NCI-H82 treated with DMSO at 0.1 percent for 48 hours (cell line): ENCODE results near the gene CLEC6A.
"Not testable (repeated sequence)": the region's sequence is repeated elsewhere in the genome, so short reads cannot be mapped to it uniquely, and the experiment has no call there.

Experiments
- DNase-seq: peaks from one replicate; lab custom pipeline; 2025; ENCODE audit not compliant: unreplicated experiment; lab: John Stamatoyannopoulos, UW

Gene CLEC6A

GRCh38 chr12:8455727-8456360 lies at the start of gene CLEC6A:
Gene CLEC6A (plus strand): TSS chr12:8455962. CDS start chr12:8456112, 150 bp downstream.
- DNase-seq: no peak

- not testable (repeated sequence) for DNase-seq
Measured at GRCh38 chr12:8419576-8419975, 36.2 kb upstream of the CLEC6A start.

DNA sequence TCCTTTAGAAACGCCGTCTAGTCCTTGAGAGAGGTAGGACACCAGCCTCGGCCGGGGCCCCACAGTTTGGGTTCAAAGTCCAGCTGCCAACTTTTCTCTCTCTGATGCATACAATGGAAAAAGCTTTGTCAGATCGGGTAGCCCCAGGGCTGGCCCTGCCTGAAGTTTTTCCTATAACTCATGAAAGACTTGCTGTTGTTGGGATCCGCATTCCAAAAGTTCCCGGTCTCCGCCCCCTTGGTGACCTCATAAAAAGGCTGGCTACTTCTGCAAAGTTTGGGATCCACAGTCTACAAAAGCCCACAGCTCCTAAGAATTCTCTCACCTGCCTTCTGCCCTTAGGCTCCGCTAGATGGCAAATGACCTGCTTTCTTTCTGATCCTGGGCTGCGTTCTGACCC lies 35.3 kb upstream of the CLEC6A start:
- no peak for DNase-seq

- not testable (repeated sequence) for DNase-seq
Measured at GRCh38 chr12:8444536-8445278, 11.1 kb upstream of the CLEC6A start.

- no peak for DNase-seq
Measured at GRCh38 chr12:8445731-8446130, 10.0 kb upstream of the CLEC6A start.

DNA sequence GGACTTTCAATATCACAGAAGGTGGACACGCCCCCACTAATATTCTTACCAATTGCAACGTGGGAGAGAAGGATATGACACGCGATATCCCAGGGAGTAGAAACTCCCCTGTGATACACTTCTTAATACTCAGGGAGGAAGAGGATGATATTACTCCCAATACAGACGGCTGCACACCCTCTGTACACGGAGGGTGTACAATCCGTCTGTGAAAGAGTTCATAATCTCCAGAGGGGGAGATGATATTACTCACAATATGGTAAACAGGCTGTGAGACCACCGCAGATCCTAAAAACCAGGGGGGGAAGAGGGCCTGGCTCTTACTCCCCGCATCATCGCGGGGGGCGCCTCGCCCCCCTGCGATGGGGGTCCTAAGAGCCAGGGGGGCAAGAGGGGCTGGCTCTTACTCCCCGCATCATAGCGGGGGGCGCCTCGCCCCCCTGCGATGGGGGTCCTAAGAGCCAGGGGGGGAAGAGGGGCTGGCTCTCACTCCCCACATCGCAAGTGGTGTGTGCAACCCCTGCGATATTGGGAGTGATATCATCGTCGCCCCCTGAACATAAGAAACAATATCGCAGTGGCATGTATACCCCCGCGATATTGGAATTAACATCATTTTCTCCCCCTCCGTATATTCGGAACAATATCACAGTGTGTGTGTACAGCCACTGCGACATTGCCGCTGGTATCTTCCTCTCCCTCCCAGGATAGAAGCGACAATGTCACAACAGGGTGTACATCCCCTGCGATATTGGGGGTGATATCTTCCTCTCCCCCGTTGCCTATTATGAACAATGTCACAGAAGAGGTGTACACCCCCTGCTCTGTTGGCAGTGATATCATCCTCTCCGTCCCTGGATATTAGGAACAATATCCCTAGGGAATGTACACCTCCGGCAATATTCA lies 8.9 kb upstream of the CLEC6A start:
- DNase-seq: no peak

GRCh38 chr12:8449355-8449859 lies 6.4 kb upstream of the CLEC6A start:
- DNase-seq: no peak

DNA sequence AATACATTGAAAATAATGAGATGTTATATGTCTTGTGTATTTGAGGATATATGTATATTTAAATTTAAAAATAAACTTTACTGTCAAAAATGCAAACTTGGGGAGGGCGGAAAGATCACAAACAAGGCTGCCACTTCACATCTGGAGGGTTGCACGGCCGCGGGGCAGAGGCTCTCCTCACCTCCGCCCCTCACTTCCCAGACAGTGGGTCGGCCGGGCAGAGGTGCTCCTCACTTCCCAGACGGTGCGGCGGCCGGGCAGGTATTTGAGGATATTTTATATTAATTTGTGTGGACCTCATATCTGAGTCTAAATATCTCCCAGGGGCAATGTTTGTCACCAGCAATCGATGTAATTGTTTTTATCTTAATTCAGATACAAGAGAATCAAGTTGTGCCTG lies 3.7 kb upstream of the CLEC6A start:
- DNase-seq: no peak

DNA sequence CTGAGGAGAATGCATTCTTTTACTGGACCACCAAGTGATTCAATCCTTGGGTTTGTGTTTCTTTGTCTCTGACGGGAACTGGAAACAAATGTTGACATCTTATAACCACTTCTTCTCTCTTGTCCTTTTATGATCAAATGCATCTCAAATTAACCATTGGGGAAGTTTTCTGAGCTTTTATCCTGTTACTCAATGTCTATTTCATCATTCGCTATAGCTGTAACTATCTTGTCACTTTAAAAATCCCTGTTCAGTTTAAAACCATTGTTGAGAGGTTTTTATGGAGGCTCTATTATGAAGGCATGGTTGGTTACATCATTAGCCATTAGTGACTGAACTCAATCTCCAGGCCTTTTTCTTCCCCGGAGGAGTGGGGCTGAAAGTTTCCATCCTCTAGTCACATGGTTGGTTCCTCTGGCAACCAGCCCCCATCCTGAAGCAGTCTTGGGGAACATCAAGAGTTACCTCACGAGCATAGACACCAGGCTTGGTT lies 2.7 kb upstream of the CLEC6A start:
- DNase-seq: no peak

DNA sequence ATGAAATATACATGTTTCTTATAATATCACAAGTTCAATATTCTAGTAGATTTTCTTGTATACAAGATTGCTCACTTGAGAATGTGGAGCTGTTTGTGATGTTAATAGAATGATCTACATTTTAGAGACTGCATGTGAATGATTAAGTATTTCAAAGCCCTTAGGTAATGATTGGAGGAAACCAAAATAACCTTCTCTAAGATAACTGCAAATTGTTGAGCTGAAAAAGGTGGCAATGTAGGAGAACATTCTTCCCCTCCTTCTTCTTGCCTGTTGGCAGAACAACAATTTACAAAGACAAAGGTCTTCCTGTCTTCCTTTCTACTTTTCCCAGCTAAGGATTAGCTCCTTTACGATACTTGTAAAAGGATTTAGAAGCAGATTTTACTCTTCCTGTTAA lies 2.0 kb upstream of the CLEC6A start:
- no peak for DNase-seq

- no peak for DNase-seq
Measured at GRCh38 chr12:8455271-8455670, 491 bp upstream of the CLEC6A start.

DNA sequence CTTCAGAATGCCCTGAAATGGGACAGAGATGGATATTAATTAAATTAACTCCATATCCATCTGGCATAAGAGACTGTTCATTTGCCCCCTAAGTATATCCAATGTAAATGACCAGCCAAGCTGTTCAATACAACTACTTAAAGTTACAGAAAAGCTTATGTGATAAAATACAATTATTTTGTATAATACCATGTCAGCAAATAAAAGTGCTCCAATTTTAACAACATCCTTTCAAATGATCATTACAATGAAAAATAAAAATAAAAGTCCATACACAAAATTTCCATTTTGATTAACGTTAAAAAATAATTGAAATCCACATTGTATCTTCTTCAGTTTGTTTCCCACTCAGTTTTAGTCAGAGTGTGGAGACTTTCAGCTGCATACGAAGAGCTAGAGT lies 5.7 kb downstream of the CLEC6A start:
- no peak for DNase-seq

DNA sequence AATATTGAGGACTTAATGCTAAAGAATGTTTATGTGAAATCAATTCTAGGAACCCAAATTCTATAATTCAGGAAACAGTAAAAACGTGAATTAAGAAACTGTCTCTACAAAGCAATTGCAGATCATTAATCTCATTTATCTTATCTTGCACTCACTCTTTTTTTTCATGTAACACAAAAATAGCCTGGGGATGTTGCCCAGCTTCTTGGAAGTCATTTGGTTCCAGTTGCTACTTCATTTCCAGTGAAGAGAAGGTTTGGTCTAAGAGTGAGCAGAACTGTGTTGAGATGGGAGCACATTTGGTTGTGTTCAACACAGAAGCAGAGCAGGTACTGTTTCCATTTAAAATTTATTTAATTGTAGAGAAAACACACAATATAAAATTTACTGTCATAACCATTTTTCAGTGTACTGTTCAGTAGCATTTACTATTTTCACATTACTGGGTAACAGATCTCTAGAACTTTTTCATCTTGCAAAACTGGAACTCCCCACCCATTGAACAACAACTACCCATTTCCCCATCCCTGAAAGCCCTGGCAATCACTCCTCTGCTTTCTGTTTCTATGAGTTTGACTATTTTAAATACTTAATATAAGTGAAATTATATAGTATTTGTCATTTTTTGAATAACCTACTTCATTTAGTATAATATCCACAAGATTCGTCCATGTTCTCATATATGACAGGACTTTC lies 9.7 kb downstream of the CLEC6A start:
- no peak for DNase-seq

DNA sequence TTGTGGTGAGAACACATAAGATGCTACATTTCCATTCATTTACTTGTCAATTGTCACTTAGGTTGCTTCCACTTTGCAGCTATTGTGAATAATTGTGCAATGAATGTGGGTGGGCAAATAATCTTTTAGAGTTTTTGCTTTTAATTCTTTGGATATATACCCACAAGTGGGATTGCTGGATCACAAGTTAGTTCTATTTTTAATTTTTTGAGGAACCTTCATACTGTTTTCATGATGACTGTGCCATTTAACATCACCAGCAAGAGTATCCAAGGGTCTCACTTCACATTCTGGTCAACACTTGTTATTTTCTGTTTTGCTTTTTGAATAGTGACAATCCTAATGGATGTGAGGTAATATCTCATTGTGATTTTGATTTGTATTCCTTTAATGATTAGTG lies 10.5 kb downstream of the CLEC6A start:
- DNase-seq: no peak

DNA sequence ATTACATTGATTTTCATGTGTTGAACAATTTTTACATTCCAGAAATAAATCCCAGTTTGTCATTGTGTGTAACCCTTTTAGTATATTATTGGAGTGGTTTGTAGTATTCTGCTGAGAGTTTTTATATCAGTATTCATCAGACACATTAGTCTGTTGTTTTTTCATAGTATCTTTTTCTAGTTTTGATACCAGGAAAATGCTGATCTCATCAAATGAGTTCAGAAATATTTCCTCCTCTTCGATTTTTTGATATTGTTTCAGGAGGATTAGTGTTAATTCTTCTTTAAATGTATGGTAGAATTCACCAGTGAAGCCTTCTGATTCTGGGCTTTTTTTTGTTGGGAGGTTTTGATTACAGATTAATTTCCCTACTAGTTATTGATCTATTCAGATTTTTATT lies 15.3 kb downstream of the CLEC6A start:
- DNase-seq: no peak

GRCh38 chr12:8475508-8476203 lies 19.9 kb downstream of the CLEC6A start:
- DNase-seq: no peak

- no peak for DNase-seq
Measured at GRCh38 chr12:8482571-8483061, 26.9 kb downstream of the CLEC6A start.

DNA sequence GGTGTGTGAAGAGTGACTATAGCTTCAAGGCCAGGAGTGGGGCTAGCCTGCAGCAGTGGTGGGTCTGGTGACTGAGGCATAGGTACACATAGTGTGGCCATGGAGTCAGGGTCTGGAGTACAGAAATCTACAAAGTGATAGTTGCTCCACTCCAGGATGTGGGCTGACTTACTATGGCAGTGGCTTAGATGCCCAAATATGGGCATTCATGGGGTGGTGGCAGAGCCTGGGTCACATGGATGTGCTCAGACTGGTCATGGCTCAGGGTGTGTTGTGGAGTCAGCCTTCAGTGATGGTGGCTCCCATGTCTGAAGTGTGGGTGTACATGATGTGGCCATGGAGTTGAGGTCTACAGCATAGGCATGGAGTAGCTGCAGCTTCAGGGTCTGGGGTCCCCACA lies 27.3 kb downstream of the CLEC6A start:
- DNase-seq: no peak

- no peak for DNase-seq
Measured at GRCh38 chr12:8491646-8492530, 36.1 kb downstream of the CLEC6A start.
